H9 (cell line): ENCODE results near the gene PNPLA1. TPM values are rescaled to one million over a fixed set of nuclear protein-coding genes. Genes with fewer than 3 reads are reported as not detected.

Source experiments
- DNase-seq: peaks from one replicate; pipeline ENCODE4 v3.0.0-alpha.2; 2017
- H2AFZ ChIP-seq: one replicate; pipeline ENCODE4 v1.6.1; 2013; ENCODE audit warnings: mild to moderate bottlenecking, low read length, control low read depth, moderate library complexity
- H2AK5ac ChIP-seq: 2 replicates; pipeline ENCODE4 v1.6.1; 2013; ENCODE audit warnings: low read length, control low read depth, mixed read lengths; ENCODE audit not compliant: insufficient read length
- H2BK120ac ChIP-seq: one replicate; pipeline ENCODE4 v1.6.1; 2013; ENCODE audit warnings: low read depth, mild to moderate bottlenecking, low read length, control low read depth, inconsistent platforms; ENCODE audit not compliant: poor library complexity, severe bottlenecking
- H2BK12ac ChIP-seq: 2 replicates; pipeline ENCODE4 v1.6.1; 2013; ENCODE audit warnings: low read length, control low read depth, mixed read lengths, low read depth; ENCODE audit not compliant: insufficient read length
- H2BK15ac ChIP-seq: 2 replicates; pipeline ENCODE4 v1.6.1; 2013; ENCODE audit warnings: low read depth, low read length, control low read depth
- H2BK20ac ChIP-seq: one replicate; pipeline ENCODE4 v1.6.1; 2013; ENCODE audit warnings: low read depth, mild to moderate bottlenecking, low read length, control low read depth, inconsistent platforms; ENCODE audit not compliant: poor library complexity, severe bottlenecking
- H2BK5ac ChIP-seq: 2 replicates; pipeline ENCODE4 v1.6.1; 2013; ENCODE audit warnings: low read length, control low read depth, mixed read lengths; ENCODE audit not compliant: insufficient read length
- H3K14ac ChIP-seq: 2 replicates; pipeline ENCODE4 v1.6.1; 2013; ENCODE audit warnings: low read length, control low read depth; ENCODE audit not compliant: insufficient read depth
- H3K18ac ChIP-seq: 2 replicates; pipeline ENCODE4 v1.6.1; 2013; ENCODE audit warnings: low read depth, mild to moderate bottlenecking, mixed read lengths, low read length, control low read depth; ENCODE audit not compliant: insufficient read length
- H3K23ac ChIP-seq: 2 replicates; pipeline ENCODE4 v1.6.1; 2013; ENCODE audit warnings: low read length, control low read depth, mixed read lengths, low read depth; ENCODE audit not compliant: insufficient read length
- H3K23me2 ChIP-seq: 2 replicates; pipeline ENCODE4 v1.6.1; 2013; ENCODE audit warnings: low read depth, mild to moderate bottlenecking, mixed read lengths, low read length, control low read depth; ENCODE audit not compliant: insufficient read length, poor library complexity, severe bottlenecking
- H3K27ac ChIP-seq: 2 replicates; pipeline ENCODE4 v1.5.1; 2013; ENCODE audit warnings: low read length, control low read depth, mixed read lengths, low read depth; ENCODE audit not compliant: insufficient read length
- H3K27me3 ChIP-seq: 2 replicates; pipeline ENCODE4 v1.6.1; 2013; ENCODE audit warnings: low read length, control low read depth, inconsistent platforms; ENCODE audit not compliant: insufficient read depth
- H3K4ac ChIP-seq: 2 replicates; pipeline ENCODE4 v1.6.1; 2013; ENCODE audit warnings: low read depth, mild to moderate bottlenecking, control low read depth, inconsistent platforms, low read length, moderate library complexity
- H3K4me1 ChIP-seq: 2 replicates; pipeline ENCODE4 v1.6.1; 2013; ENCODE audit warnings: low read length, control low read depth, inconsistent platforms; ENCODE audit not compliant: insufficient read depth
- H3K4me2 ChIP-seq: 2 replicates; pipeline ENCODE4 v1.6.1; 2013; ENCODE audit warnings: low read length, control low read depth, mixed read lengths; ENCODE audit not compliant: insufficient read length, insufficient read depth
- H3K56ac ChIP-seq: 2 replicates; pipeline ENCODE4 v1.6.1; 2013; ENCODE audit warnings: low read depth, mild to moderate bottlenecking, mixed read lengths, low read length, control low read depth; ENCODE audit not compliant: insufficient read length
- H3K79me1 ChIP-seq: 2 replicates; pipeline ENCODE4 v1.6.1; 2013; ENCODE audit warnings: low read depth, mild to moderate bottlenecking, moderate library complexity, low read length, control low read depth, inconsistent platforms; ENCODE audit not compliant: insufficient read depth, poor library complexity, severe bottlenecking
- H3K79me2 ChIP-seq: 2 replicates; pipeline ENCODE4 v1.6.1; 2013; ENCODE audit warnings: low read length, control low read depth, inconsistent platforms; ENCODE audit not compliant: insufficient read depth
- H3K9ac ChIP-seq: 2 replicates; pipeline ENCODE4 v1.6.1; 2013; ENCODE audit warnings: low read length, control low read depth, mixed read lengths; ENCODE audit not compliant: insufficient read length; ENCODE audit errors: extremely low read depth
- H3K9me3 ChIP-seq: one replicate; pipeline ENCODE4 v1.6.1; 2013; ENCODE audit warnings: low read depth, low read length, inconsistent platforms; ENCODE audit not compliant: control insufficient read depth
- H3T11ph ChIP-seq: one replicate; pipeline ENCODE4 v1.6.1; 2013; ENCODE audit warnings: mild to moderate bottlenecking, low read length, control low read depth, inconsistent platforms
- H4K20me1 ChIP-seq: one replicate; pipeline ENCODE4 v1.6.1; 2013; ENCODE audit not compliant: control insufficient read depth, insufficient read length, insufficient read depth
- H4K5ac ChIP-seq: 2 replicates; pipeline ENCODE4 v1.6.1; 2013; ENCODE audit warnings: low read depth, mild to moderate bottlenecking, mixed read lengths, low read length, control low read depth; ENCODE audit not compliant: insufficient read length
- H4K8ac ChIP-seq: replicated peaks from 2 replicates; pipeline ENCODE4 v1.6.1; 2013; ENCODE audit warnings: low read length, control low read depth, mixed read lengths, low read depth; ENCODE audit not compliant: insufficient read length
- H4K91ac ChIP-seq: 2 replicates; pipeline ENCODE4 v1.6.1; 2013; ENCODE audit warnings: low read depth, mild to moderate bottlenecking, moderate library complexity, mixed read lengths, low read length, control low read depth; ENCODE audit not compliant: insufficient read length
- H3K27ac Mint-ChIP-seq, 3 experiments: 2 replicates in 2 of 3; 3 replicates in 1 of 3; pipeline ENCODE4 v1.8.0; 2020 to 2021; ENCODE audit warnings: mixed read lengths in 3 of 3, mild to moderate bottlenecking in 1 of 3, moderate library complexity in 1 of 3
- H3K27me3 Mint-ChIP-seq: 2 replicates; pipeline ENCODE4 v1.8.0; 2021; ENCODE audit warnings: low read depth, mild to moderate bottlenecking, moderate library complexity, mixed read lengths
- H3K36me3 Mint-ChIP-seq, 3 experiments: 2 replicates in 2 of 3; 3 replicates in 1 of 3; pipeline ENCODE4 v1.8.0; 2020 to 2021; ENCODE audit warnings: low read depth in 3 of 3, mixed read lengths in 3 of 3; ENCODE audit not compliant: insufficient read depth in 1 of 3
- H3K4me1 Mint-ChIP-seq, 2 experiments: 2 replicates each; pipeline ENCODE4 v1.8.0; 2020; ENCODE audit warnings: mixed read lengths in 2 of 2
- H3K4me3 Mint-ChIP-seq, 2 experiments: 2 replicates in 1 of 2; 3 replicates in 1 of 2; pipeline ENCODE4 v1.8.0; 2020 to 2021; ENCODE audit warnings: mild to moderate bottlenecking in 2 of 2, mixed read lengths in 2 of 2, moderate library complexity in 1 of 2
- H3K9me3 Mint-ChIP-seq, 2 experiments: 2 replicates in 1 of 2; 3 replicates in 1 of 2; pipeline ENCODE4 v1.8.0; 2020; ENCODE audit warnings: mild to moderate bottlenecking in 2 of 2, mixed read lengths in 2 of 2, moderate library complexity in 1 of 2
- WGBS: extraction: QIAGEN DNeasy Blood & Tissue Kit; methylation state at CpG from one replicate; pipeline ENCODE4 v1.1.7; 2013; ENCODE audit warnings: missing lambda C conversion rate, low lambda C conversion rate, mixed read lengths; ENCODE audit not compliant: insufficient read length; ENCODE audit errors: extremely low coverage; 5-methylcytosine and 5-hydroxymethylcytosine counted together
- total RNA-seq: library from RNA; stranded (reverse); gene quantifications from 2 replicates; pipeline ENCODE4 v1.2.1, GENCODE V29; 2021
- TF ChIP-seq, protein P1 (sequence below): fragments of 200-600 bp; sonication (generic); conservative IDR thresholded peaks from 3 replicates; pipeline ENCODE4 v1.8.0; 2021; ENCODE audit warnings: antibody characterized with exemption, mild to moderate bottlenecking

The PNPLA1 gene
- total RNA-seq, 1 experiment from 2014 or later: 0.09 TPM

DNA sequence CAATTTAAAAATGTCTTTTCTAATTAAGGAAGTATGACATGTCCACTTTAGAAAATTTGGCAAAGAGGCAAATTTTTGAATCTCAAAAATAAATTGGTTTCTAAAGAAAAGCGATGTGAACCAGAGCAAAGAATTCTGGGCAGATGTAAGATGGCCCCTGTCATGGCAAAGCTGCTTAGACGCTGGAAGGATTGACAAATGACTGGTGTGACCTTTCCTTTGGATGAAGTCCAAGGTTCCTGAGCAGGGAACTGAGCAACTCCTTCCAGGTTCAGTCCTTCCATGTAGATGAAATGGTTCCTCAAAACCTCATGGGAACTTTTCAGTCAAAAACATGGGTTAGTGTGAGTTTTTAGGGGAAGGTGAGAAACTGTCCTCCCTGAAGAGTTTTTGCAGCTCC is 48.2 kb upstream of the PNPLA1 start:
- Histone ChIP-seq H3T11ph (no peak overlapping the region), H2BK15ac (no peak overlapping the region), H3K4me2 (no peak overlapping the region), H2AFZ (no peak overlapping the region), H2AK5ac (no peak overlapping the region), H3K56ac (no peak overlapping the region), H3K23ac (no peak overlapping the region), H3K79me1 (no peaks in the 10 kb centered on the region), H4K91ac (no peak overlapping the region), H3K4ac (no peak overlapping the region), H2BK120ac (no peak overlapping the region), H3K9ac (no peak overlapping the region), H3K9me3 (no peaks in the 10 kb centered on the region), H3K18ac (no peak overlapping the region), H4K8ac (no peak overlapping the region), H2BK5ac (no peak overlapping the region), H4K20me1 (no peaks in the 10 kb centered on the region), H3K4me1 (no peaks in the 10 kb centered on the region), H3K27ac (no peak overlapping the region), H3K27me3 (no peaks in the 10 kb centered on the region), H3K23me2 (no peaks in the 10 kb centered on the region), H2BK20ac (no peak overlapping the region), H3K79me2 (no peaks in the 10 kb centered on the region), H2BK12ac (no peak overlapping the region), H4K5ac (no peak overlapping the region), H3K14ac (no peak overlapping the region)
- Mint-ChIP-seq H3K27ac (no peak overlapping the region; a peak in 1 of 7 replicates), H3K4me1 (no peaks in the 10 kb centered on the region), H3K9me3 (no peaks in the 10 kb centered on the region), H3K36me3 (peaks cover 6 to 83% (median 68%) of the 10 kb centered on the region in 3 experiments; a peak in 6 of 7 replicates), H3K4me3 (no peak overlapping the region), H3K27me3 (no peaks in the 10 kb centered on the region; the same call in 1 of the 2 replicates)
- WGBS: no CpG with 5 or more reads among the region's 2 CpGs
- DNase-seq: no peak
- TF ChIP-seq, protein P1, sequence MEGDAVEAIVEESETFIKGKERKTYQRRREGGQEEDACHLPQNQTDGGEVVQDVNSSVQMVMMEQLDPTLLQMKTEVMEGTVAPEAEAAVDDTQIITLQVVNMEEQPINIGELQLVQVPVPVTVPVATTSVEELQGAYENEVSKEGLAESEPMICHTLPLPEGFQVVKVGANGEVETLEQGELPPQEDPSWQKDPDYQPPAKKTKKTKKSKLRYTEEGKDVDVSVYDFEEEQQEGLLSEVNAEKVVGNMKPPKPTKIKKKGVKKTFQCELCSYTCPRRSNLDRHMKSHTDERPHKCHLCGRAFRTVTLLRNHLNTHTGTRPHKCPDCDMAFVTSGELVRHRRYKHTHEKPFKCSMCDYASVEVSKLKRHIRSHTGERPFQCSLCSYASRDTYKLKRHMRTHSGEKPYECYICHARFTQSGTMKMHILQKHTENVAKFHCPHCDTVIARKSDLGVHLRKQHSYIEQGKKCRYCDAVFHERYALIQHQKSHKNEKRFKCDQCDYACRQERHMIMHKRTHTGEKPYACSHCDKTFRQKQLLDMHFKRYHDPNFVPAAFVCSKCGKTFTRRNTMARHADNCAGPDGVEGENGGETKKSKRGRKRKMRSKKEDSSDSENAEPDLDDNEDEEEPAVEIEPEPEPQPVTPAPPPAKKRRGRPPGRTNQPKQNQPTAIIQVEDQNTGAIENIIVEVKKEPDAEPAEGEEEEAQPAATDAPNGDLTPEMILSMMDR: no peak
